ENCODE measurements around the gene SPECC1. TPM values are rescaled to one million over a fixed set of nuclear protein-coding genes. Genes with fewer than 3 reads are reported as not detected.

Gene SPECC1, protein sequence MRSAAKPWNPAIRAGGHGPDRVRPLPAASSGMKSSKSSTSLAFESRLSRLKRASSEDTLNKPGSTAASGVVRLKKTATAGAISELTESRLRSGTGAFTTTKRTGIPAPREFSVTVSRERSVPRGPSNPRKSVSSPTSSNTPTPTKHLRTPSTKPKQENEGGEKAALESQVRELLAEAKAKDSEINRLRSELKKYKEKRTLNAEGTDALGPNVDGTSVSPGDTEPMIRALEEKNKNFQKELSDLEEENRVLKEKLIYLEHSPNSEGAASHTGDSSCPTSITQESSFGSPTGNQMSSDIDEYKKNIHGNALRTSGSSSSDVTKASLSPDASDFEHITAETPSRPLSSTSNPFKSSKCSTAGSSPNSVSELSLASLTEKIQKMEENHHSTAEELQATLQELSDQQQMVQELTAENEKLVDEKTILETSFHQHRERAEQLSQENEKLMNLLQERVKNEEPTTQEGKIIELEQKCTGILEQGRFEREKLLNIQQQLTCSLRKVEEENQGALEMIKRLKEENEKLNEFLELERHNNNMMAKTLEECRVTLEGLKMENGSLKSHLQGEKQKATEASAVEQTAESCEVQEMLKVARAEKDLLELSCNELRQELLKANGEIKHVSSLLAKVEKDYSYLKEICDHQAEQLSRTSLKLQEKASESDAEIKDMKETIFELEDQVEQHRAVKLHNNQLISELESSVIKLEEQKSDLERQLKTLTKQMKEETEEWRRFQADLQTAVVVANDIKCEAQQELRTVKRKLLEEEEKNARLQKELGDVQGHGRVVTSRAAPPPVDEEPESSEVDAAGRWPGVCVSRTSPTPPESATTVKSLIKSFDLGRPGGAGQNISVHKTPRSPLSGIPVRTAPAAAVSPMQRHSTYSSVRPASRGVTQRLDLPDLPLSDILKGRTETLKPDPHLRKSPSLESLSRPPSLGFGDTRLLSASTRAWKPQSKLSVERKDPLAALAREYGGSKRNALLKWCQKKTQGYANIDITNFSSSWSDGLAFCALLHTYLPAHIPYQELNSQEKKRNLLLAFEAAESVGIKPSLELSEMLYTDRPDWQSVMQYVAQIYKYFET
- total RNA-seq, result 3.9 and 4.7 TPM in 2 replicates

GRCh38 chr17:20009302-20010098 lies at the start of gene SPECC1:
TSS of gene SPECC1 (plus strand) at chr17:20009359. CDS start at chr17:20096652, 87,293 bp downstream.

GRCh38 chr17:19977293-19978208 lies 31.6 kb upstream of the SPECC1 start, which contains the start of gene AKAP10:
TSS of gene AKAP10 (minus strand) at chr17:19977828. CDS start at chr17:19977679, 149 bp downstream.

Other genes with a start within 250 kb of the SPECC1 start
- gene ULK2, start 141.4 kb upstream of the SPECC1 start, total RNA-seq, result 9.4 and 10.6 TPM in 2 replicates
- 12.2 and 13.1 TPM in 2 replicates for gene AKAP10, start 31.5 kb upstream of the SPECC1 start, total RNA-seq